GM21737 (cell line): ENCODE data around the gene AFTPH.

Experiments
- ATAC-seq: cut with Tn5 transposase; IDR thresholded peaks from one replicate; pipeline ENCODE4 v1.9.1; 2021; ENCODE audit warnings: mild to moderate bottlenecking, moderate library complexity; ENCODE audit not compliant: unreplicated experiment

The AFTPH gene

GRCh38 chr2:64582774-64583340 is 58.7 kb downstream of the AFTPH start:
- ATAC-seq = peak; percentile 71

- ATAC-seq = no peak
Observed at GRCh38 chr2:64586054-64586453, 61.9 kb downstream of the AFTPH start.

- ATAC-seq = no peak
Observed at GRCh38 chr2:64586883-64587481, 62.9 kb downstream of the AFTPH start.

- ATAC-seq = no peak
Observed at GRCh38 chr2:64587561-64587960, 63.4 kb downstream of the AFTPH start.

- ATAC-seq = no peak
Observed at GRCh38 chr2:64591188-64591587, 67.1 kb downstream of the AFTPH start.

DNA sequence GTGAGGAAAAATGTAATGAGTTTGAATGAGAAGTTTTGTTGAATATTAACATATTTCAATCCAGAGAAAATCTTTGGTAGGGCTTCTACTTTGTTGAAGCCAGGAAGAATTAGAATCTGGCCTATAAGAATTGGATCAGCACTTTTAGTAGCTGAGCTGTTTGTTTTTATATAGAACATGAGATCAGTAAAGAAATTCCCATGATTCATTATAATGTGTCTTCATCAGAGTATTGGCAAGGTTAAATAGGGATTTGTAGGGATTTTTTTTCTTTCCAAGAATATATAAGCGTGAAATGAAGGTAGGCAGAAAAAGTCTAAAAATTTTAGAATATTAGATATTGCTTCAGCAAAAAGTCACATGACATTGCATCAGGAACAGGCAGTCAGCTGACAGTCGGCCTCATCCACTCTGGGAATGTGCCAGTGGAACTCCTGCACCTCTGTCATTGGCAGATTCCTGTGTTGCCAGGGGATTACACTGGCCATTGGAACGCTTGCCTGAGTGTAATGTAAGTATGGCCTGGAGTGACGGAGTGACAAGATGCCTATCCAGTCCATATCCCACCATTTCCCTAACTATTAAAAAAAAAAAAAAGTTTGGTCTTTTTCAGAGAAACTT is 69.0 kb downstream of the AFTPH start:
- ATAC-seq = no peak

GRCh38 chr2:64594226-64594989 is 70.3 kb downstream of the AFTPH start:
- no peak for ATAC-seq

GRCh38 chr2:64595397-64596176 is 71.5 kb downstream of the AFTPH start:
- ATAC-seq = no peak

DNA sequence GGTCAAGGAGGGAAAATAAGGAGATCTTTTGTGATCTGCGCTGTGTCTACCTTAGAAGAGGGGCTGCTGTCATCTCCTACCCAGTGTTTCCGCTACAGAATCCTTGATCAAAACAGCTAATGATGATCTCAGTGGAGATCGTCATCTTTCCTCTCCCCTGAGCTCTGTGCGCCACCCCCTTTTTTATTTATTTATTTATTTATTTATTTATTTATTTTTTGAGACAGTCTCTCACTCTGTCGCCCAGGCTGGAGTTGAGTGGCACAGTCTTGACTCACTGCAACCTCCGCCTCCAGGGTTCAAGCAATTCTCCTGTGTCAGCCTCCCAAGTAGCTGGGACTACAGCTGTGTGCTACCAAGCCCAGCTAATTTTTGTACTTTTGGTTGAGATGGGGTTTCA is 74.1 kb downstream of the AFTPH start:
- no peak for ATAC-seq

DNA sequence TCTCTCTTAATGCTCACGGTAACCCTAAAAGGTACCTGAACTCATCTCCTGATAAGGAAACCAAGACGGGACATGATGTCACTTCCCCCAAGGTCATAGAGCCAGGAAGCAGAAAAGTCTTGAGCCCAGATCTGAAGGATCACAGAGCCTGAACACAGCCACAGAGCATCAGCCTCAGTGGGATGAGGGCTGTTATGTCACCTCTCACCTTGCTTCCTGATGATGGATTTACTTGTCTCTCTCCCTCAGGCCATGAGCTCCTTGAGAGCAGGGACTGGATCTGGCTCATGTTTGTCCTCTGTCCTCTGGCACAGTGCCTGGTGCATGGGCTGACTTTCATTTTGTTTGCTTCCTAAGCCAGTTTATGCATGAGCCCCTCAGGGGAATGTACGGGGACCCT is 75.3 kb downstream of the AFTPH start:
- ATAC-seq = no peak

DNA sequence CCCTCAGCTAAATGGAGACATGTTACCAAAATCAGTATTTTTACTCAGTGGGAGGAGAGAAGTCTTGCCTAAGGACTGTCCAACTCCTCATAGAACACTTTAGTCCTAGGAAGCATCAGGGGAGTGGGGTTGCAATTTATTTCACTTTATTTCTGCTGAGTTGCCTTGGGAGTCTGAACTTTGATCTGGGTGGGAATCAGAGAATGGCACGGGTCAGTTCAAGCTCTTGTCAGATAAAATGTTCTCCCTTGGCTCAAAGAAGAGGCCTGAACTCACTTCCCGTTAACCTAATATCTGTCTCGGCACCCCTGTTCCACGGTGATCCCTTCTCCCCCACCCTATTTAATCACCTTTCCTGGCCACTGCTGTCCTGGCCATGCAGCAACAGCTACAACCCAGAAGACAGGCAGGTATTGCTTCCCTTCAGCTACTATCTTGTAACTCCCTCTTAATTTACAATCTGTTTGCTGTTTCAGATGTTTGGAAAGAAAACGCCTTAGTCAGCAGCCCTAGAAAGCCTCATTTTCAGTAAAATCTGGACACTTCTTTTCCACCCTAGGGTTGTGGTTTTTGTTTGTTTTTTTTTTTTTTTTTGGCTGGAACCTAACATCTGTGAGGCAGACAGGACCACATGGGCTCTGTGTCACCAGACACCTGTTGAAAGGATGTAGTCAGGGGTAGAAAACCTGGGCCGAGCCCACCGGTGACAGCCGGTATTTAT is 77.1 kb downstream of the AFTPH start:
- ATAC-seq = no peak

DNA sequence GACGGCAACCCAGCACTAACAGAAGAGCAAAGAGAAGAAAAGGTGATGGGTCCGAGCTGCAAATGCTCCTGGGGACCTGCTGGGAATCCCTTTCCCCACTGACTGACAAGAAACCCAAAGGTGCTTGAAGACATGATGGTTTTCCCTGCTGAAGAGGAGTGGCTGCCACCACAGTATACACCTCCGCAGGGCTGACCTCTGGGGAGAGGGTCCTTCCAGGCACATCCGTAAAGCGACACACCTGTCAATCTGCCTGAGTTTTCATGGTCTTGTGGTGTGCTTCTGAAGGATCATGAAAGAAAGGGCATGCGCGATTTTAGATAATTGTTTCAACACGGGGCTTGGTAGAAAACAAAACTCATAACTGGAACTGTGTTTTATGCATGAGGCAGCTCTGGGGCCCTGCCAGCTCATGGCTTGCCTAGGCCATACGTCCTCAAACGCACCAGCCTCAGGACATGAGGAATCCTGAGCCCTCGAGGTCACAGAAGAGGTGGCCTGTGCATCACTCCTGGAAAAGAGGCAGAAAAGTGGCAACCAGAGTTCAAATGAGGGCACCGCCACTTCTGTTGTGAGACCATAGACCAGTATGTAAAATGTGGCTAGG is 77.8 kb downstream of the AFTPH start:
- ATAC-seq = no peak

DNA sequence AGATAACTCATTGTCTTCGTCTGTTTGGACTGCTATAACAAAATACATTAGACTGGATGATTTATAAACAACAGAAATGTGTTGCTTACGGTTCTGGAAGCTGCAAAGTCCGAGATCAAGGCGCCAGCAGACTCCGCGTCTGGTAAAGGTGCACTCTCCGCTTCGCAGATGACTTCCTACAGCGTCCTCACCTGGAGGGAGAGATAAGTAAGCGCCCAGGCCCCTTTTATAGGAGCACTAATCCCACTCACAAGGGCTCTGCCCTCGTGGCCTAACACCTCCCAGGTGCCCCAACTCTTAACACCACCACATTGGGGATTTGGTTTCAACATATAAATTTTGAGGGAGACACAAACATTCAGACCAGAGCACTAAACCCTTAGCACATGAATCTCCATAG is 78.3 kb downstream of the AFTPH start:
- no peak for ATAC-seq

DNA sequence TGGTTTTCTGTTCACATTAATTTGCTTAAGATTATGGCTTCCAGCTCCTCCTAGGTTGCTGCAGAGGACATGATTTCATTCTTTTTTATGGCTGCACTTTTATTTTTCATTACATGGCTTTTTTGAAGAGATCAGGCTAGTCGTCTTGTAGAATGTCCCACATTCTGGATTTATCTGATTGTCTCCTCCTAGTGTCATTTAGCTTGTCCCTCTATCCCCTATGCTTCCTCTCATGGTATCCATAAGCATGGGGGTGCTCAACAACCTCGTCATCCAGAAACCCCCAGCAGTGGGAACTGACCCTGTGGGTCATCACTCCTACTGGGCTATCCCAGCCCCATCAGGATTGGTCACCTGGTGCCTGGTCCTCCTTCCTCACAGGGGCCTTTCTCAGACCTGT is 80.0 kb downstream of the AFTPH start:
- no peak for ATAC-seq

- no peak for ATAC-seq
Observed at GRCh38 chr2:64605026-64605471, 80.9 kb downstream of the AFTPH start.

- no peak for ATAC-seq
Observed at GRCh38 chr2:64605991-64606478, 81.9 kb downstream of the AFTPH start.

DNA sequence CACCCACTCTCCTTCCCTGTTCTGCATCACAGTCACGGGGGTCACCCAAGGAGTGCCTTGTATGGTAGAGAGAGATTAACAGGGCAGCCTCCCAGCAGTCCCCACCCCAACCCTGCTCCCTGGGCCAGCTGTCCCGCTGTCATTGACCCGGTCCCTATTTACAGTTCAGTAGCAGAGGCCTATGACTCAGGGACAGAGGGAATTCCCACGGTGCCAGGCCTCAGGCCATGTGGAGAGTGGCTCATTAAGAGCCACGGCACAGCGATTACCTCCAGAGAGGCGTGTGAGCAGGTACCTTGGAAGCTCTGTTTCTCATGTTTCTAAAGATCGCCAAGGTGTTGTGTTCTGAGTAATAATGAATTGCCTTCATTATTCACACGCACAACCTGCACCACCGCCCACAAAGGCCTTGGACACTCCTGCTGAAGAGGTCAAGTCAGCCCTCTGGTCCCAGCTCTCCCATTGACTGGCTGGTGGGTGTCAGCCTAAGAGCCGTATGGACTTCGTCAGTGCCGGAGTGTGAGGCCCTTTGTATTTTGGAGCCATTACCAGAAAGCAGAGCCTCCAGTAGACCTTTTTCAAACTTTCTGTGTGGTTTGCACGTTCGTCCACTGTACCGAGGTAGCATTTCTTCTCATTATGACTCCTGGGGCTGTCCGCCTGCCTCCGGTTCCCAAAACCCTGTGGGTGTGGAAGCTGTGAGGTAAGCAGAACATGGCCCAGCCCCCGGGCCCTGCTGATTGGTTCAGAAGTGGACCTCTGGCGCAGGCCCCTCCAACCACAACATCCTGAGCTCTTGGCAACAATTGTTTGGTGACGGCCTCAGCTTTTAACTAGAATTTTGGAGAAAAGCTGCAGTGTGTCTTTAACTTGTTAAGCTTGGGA is 82.6 kb downstream of the AFTPH start:
- peak; percentile 85 for ATAC-seq

- no peak for ATAC-seq
Observed at GRCh38 chr2:64607381-64608304, 83.5 kb downstream of the AFTPH start.
